Raji (cell line): ENCODE results near the gene SNRNP25.

Experiments
- POLR2A ChIP-seq: IDR thresholded peaks from 2 replicates; pipeline ENCODE4 v1.6.1; 2011; ENCODE audit warnings: low read depth, low read length, control low read depth; ENCODE audit not compliant: insufficient read depth

The SNRNP25 gene

DNA sequence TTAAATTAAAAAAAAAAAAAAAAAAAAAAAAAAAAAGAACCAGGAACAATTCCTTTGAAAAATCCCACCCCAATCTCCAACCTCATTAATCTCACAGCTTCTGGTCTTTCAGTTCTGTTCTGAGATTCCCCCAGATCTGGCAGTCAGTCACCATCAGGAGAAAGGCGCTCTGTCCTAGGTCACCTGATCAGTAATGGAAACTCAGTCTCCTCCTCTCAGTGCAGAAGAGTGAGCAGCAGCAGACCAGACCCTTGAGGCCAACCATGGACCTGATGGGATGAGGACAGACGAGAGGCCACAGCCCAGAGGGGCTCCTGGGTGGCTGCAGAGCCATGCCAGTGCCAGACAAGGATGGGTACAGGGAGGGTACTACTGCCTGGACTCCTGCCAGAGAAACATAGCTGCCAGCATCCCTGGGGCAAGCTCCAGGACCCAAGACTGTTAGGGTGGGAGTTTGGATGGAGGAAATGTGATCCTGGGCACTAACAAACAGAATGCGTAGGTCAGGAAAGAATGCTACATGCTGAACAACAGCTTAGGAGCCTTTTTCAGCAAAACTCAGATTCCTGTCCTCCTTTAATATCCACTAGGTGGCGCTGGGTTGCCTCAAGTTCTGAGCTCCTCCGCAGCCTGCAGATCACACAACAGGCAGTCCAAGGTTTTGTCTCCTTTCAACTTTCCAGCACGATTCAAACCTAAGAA is 53.1 kb downstream of the SNRNP25 start:
- no peak for TF ChIP-seq POLR2A
